ENCODE results near the gene ETV5.

GRCh38 chr3:186094696-186095425 is 14.0 kb downstream of the ETV5 start:
- TF ChIP-seq OSR1 (CRISPR knock-in tag; IDR thresholded peaks at IDR 0.05): no peak
- TF ChIP-seq, protein P1, sequence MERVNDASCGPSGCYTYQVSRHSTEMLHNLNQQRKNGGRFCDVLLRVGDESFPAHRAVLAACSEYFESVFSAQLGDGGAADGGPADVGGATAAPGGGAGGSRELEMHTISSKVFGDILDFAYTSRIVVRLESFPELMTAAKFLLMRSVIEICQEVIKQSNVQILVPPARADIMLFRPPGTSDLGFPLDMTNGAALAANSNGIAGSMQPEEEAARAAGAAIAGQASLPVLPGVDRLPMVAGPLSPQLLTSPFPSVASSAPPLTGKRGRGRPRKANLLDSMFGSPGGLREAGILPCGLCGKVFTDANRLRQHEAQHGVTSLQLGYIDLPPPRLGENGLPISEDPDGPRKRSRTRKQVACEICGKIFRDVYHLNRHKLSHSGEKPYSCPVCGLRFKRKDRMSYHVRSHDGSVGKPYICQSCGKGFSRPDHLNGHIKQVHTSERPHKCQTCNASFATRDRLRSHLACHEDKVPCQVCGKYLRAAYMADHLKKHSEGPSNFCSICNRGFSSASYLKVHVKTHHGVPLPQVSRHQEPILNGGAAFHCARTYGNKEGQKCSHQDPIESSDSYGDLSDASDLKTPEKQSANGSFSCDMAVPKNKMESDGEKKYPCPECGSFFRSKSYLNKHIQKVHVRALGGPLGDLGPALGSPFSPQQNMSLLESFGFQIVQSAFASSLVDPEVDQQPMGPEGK (CRISPR knock-in tag; IDR thresholded peaks at IDR 0.05; ENCODE audit: borderline replicate concordance): no peak
- TF ChIP-seq RARB (CRISPR knock-in tag; IDR thresholded peaks at IDR 0.05): no peak
- no peak for TF ChIP-seq ZNF8 (CRISPR knock-in tag; IDR thresholded peaks at IDR 0.05)
- TF ChIP-seq, protein P2, sequence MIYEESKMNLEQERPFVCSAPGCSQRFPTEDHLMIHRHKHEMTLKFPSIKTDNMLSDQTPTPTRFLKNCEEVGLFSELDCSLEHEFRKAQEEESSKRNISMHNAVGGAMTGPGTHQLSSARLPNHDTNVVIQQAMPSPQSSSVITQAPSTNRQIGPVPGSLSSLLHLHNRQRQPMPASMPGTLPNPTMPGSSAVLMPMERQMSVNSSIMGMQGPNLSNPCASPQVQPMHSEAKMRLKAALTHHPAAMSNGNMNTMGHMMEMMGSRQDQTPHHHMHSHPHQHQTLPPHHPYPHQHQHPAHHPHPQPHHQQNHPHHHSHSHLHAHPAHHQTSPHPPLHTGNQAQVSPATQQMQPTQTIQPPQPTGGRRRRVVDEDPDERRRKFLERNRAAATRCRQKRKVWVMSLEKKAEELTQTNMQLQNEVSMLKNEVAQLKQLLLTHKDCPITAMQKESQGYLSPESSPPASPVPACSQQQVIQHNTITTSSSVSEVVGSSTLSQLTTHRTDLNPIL (CRISPR knock-in tag; IDR thresholded peaks at IDR 0.05; ENCODE audit: low read depth): no peak
- TF ChIP-seq, protein P3, sequence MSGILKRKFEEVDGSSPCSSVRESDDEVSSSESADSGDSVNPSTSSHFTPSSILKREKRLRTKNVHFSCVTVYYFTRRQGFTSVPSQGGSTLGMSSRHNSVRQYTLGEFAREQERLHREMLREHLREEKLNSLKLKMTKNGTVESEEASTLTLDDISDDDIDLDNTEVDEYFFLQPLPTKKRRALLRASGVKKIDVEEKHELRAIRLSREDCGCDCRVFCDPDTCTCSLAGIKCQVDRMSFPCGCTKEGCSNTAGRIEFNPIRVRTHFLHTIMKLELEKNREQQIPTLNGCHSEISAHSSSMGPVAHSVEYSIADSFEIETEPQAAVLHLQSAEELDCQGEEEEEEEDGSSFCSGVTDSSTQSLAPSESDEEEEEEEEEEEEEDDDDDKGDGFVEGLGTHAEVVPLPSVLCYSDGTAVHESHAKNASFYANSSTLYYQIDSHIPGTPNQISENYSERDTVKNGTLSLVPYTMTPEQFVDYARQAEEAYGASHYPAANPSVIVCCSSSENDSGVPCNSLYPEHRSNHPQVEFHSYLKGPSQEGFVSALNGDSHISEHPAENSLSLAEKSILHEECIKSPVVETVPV (CRISPR knock-in tag; IDR thresholded peaks at IDR 0.05): no peak
- TF ChIP-seq GLIS3 (CRISPR knock-in tag; IDR thresholded peaks at IDR 0.05): no peak
- no peak for TF ChIP-seq ZFP3 (CRISPR knock-in tag; IDR thresholded peaks at IDR 0.05)
- no peak for TF ChIP-seq BACH2 (CRISPR knock-in tag; IDR thresholded peaks at IDR 0.05; ENCODE audit: borderline replicate concordance)
- TF ChIP-seq ZFP30 (CRISPR knock-in tag; IDR thresholded peaks at IDR 0.05): no peak
- TF ChIP-seq ZC3H10 (CRISPR knock-in tag; IDR thresholded peaks at IDR 0.05): no peak
